HG03108 (cell line): ENCODE results near the gene POLE.

Experiments
- ATAC-seq: cut with Tn5 transposase; IDR thresholded peaks from one replicate; pipeline ENCODE4 v1.9.1; 2021; ENCODE audit warnings: moderate library complexity; ENCODE audit not compliant: unreplicated experiment

POLE gene

GRCh38 chr12:132689227-132689626 is 2.1 kb upstream of the POLE start:
- ATAC-seq = no peak

- peak; percentile 10 for ATAC-seq
Measured at GRCh38 chr12:132686825-132687210, 324 bp downstream of the POLE start.

DNA sequence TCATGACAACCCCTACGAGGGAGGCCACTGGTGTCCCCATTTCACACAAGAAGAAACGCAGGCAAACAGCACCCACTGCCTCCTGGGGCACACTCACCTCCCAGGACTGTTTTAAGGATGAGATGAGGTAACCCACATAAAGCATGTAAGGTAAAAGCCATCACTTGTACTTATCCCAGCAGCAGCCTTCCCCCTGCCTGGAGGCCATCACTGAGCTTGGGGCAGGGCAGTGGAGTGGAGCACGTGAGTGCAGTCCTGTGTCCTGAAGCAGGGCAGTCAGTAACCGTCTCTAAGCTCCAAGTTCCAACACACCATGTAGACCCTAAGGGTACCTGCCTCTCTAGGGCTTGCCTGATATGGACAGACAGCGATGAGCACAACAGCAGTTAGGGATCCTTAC is 1.7 kb downstream of the POLE start:
- no peak for ATAC-seq

- no peak for ATAC-seq
Measured at GRCh38 chr12:132677492-132677891, 9.7 kb downstream of the POLE start.

DNA sequence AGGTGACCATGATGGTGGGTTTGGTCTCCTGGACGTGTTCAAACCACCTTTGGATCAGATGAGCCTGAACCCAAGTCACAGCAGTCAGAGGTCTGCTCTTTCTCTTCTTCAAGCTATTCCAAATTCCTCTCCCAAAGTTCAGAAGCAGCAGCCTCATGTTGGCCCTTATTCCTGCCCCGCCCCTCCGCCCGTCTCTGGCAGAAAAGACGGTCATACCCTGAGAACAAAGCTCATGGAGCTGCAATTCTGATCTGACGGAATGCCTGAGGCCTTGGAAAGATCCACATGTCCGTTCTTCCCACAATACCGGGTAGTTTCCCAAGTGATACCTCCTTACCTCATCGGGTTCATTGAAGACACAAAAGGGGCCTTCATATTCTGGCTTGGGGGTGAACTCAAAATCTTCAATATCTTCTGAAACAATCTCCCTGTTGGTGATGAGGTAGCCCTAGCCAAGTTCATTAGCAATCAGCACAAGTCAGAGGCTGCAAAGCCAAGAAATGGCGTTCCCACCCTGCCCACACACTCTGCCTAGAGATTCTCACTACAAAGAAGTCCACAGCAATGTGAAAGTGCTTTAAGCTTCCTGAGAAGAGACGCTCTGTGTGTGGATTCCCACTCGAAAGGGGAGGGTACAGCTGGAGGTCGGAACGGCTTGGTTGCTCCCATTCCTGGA is 11.2 kb downstream of the POLE start:
- no peak for ATAC-seq

DNA sequence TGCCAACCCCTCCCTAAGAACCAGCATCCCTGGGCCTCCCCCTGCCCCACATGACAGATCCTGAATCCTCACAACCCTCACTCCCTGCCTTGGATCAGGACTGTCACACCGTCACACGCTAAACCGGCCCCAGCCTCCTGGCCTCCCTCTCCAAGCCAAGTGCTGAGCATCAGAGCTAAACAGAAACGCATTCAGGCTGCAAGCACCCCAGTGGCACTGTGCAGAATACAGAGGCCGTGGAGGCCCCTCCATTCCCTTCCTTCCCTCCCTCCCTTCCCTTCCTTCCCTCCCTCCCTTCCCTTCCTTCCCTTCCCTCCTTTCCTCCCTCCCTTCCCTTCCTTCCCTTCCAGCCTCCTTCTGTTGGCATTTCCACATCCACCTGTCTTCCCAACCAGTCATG is 12.6 kb downstream of the POLE start:
- ATAC-seq = no peak

DNA sequence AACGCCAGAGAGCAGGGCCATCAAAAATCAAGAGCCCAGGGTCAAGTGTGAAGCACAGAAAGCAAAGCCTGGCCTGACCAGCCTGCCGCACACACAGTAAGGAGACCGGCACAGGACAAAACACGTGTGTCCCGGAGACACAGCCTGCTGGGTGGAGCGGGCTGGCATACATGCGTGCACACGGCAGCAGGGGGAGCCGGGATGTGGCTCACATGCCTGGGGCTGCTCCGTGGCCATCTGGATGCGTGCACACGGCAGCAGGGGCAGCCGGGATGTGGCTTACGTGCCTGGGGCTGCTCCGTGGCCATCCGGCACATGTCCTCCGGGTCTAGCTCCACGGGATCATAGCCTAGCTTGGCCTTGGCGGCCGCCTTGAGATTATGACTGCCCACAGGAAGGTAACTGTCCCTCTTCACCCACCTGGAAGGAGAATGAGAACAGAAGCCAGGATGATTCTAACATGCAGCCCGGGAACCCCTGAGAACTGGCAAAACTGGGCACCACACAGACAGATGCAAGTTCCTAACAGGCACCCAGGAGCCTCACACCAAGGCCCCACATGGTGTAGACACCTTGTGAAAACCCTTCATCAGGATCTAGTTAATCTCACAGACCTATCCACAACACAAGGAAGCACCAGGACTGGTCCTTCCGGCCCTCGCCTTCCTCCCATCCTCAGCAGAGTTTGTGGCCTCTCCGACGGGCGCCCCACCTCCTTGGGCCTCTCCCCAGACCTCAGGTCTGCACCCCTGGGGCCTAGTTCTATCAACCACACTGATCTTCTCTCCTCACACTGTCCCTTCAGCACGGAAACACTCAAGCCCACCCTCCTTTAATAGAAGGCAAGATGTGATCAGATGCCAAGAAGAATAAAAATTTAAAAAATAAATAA is 13.6 kb downstream of the POLE start:
- no peak for ATAC-seq

DNA sequence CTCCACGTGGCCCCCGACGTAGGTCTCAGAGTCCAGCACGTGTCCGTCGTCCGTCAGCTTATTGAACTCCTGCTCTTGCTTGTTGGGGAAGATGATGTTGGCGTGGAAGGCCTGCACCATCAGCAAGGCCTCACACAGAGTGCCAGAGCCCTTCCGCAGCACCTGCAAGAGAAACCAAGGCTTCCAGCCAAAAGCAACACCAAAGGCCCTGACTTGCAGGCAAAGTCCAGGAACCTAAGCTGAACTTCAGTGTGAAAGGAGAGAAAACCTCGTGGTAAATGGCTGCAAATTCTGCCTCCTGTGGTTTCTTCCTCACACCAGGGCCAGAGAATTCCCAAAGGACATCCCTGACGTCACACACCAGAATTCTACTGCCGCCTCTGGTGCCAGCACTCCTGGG is 14.5 kb downstream of the POLE start:
- ATAC-seq = no peak

GRCh38 chr12:132672116-132672515 is 15.0 kb downstream of the POLE start:
- ATAC-seq = no peak

- ATAC-seq = no peak
Measured at GRCh38 chr12:132669166-132669879, 17.8 kb downstream of the POLE start.

DNA sequence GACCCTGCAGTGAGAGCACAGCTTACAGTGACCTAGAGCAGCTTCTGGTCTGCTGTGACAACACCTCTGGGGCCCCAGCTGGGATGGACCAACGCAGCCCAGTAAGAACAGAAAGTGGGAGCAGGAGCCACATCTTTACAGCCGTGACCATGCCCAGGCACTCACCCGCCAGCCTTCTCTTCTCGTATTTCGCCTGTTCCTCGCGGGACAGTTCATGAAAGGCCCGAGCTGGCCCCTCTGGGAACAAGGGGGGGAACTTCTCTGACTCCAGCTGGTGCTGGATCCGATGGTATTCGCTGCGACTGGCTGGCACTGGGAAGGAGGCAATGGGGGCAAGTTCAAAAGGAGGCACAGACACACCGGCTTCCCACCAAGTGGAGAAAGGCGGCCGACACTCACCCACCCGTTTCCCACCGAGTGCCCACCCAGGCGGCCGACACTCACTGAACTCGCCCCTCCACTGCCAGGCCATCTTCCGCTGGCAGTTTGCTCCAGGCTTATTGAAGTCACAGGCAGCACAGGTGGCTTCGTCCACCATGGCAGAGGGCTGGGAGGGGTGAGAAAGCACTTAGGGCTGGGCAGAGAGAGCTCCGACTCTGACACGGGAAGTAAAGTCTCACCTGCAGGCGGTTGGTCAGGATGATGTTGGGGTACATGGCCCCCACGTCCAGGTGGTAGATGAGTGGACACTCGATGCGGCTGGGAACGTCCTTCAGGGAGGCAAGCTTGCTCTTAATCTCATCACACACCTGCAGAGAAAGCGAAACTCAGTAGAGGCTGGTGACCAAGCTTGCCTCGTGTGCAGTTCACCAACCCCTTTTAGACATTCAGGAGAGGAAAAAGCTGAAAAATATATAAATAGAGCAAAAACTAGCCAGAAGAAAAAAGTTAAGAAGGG is 18.7 kb downstream of the POLE start:
- ATAC-seq = no peak

- no peak for ATAC-seq
Measured at GRCh38 chr12:132665794-132666193, 21.3 kb downstream of the POLE start.

- no peak for ATAC-seq
Measured at GRCh38 chr12:132665149-132665491, 22.0 kb downstream of the POLE start.

GRCh38 chr12:132664206-132665148 is 22.7 kb downstream of the POLE start:
- ATAC-seq = no peak

- no peak for ATAC-seq
Measured at GRCh38 chr12:132662901-132663755, 24.0 kb downstream of the POLE start.

DNA sequence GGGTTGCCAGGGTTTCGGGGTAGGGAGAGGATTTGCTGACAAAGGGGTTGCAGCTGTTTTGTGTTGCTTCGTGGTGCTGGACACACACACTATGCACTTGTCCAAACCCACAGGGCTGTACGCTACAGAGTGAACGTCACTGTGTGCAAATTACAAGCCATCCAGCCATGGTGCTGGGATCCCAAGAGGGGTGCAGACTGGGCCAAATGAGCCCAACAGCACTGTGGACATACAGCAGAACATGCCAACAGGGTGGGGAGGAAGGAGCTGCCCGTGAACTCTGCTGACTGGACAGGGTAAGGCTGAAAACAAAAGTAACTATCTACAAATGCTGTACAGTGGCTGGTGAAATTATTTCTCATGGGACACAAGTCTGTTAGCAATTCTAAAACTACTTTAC is 25.2 kb downstream of the POLE start:
- ATAC-seq = no peak

DNA sequence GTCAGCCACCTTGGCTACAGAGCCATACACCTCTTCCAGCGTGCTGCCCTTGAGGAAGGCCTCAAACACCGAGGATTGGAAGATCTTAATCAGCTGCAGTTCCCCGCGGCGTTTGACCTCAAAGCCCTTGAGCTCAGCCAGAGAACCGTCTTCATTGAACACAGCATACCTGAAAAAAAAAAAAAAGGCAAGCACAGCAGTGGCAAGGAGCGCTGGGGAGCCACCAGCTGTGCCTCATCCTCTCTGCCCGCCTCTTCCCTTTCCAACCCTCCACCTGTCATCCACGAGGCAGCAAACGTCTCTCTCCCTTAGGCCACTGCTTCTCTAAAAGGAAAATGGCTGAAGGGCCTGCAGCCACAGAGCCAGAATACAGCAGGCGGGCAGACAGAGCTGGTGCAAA is 26.1 kb downstream of the POLE start:
- no peak for ATAC-seq

DNA sequence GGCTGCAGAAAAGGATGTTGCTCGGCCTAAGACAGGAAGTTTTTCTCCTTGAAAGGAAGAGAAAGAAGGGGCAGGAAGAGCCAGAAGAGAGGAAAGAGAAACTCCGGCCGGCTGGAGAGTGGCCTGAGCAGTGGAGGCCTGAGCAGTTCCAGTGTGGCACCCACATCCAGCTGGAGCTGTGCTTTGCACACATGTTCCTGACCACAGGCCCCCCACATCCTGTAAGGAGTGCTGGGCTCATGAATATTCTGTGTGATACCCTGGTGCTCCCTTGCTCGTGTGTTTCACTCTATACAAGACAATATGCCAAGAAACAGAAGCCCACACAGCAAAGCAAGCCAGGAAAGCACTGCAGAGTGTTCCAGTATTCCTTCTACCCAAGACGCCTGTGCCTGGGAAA is 27.1 kb downstream of the POLE start:
- no peak for ATAC-seq

DNA sequence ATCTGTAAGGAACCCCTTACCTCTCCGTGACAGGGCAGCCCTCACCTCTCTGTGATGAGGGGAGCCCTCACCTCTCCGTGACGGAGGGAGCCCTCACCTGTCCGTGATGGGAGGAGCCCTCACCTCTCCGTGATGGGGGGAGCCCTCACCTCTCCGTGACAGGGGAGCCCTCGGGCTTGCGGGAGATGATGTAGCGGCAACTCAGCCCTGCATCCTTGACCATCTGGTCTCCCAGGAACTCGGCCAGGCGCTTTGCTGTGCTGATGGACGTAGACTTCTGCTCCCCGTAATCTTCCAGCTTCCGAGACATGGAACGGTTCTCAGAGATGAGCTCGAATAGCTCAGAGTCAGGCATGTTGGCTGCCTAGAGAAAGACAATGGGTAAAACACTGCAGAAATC is 28.0 kb downstream of the POLE start:
- no peak for ATAC-seq
